Neural progenitor cell (in vitro differentiated cells): ENCODE data around the gene MCL1. TPM values are rescaled to one million over a fixed set of nuclear protein-coding genes. Genes with fewer than 3 reads are reported as not detected.

Source experiments
- DNase-seq: peaks from one replicate; pipeline ENCODE4 v3.0.0-alpha.2; 2016; ENCODE audit warnings: low spot score
- H2AFZ ChIP-seq: fragments of 200-600 bp; sonication (generic); replicated peaks from 2 replicates; pipeline ENCODE4 v1.6.1; 2016; ENCODE audit warnings: antibody characterized with exemption
- H3F3A ChIP-seq: fragments of 200-600 bp; sonication (generic); 2 replicates; pipeline ENCODE4 v1.6.1; 2016; ENCODE audit warnings: antibody characterized with exemption, low read depth
- H3K27ac ChIP-seq: fragments of 200-600 bp; sonication (generic); 2 replicates; pipeline ENCODE4 v1.5.1; 2016; ENCODE audit warnings: mild to moderate bottlenecking
- H3K27me3 ChIP-seq: fragments of 200-600 bp; sonication (generic); 2 replicates; pipeline ENCODE4 v1.6.1; 2016; ENCODE audit warnings: mild to moderate bottlenecking, moderate library complexity
- H3K36me3 ChIP-seq: fragments of 200-600 bp; sonication (generic); 2 replicates; pipeline ENCODE4 v1.5.1; 2016
- H3K4me1 ChIP-seq: fragments of 200-600 bp; sonication (generic); 2 replicates; pipeline ENCODE4 v1.6.1; 2016; ENCODE audit warnings: mixed run types
- H3K4me2 ChIP-seq: fragments of 200-600 bp; sonication (generic); 2 replicates; pipeline ENCODE4 v1.6.1; 2016
- H3K4me3 ChIP-seq: fragments of 200-600 bp; sonication (generic); 2 replicates; pipeline ENCODE4 v1.5.1; 2016
- H3K79me2 ChIP-seq: fragments of 200-600 bp; sonication (generic); 2 replicates; pipeline ENCODE4 v1.6.1; 2016; ENCODE audit warnings: low read depth
- H3K9ac ChIP-seq: fragments of 200-600 bp; sonication (generic); 2 replicates; pipeline ENCODE4 v1.6.1; 2016
- H3K9me3 ChIP-seq: fragments of 200-600 bp; sonication (generic); 2 replicates; pipeline ENCODE4 v1.5.1; 2016; ENCODE audit warnings: low read depth
- H4K20me1 ChIP-seq: fragments of 200-600 bp; sonication (generic); 2 replicates; pipeline ENCODE4 v1.6.1; 2016; ENCODE audit warnings: low read depth
- H3K27ac Mint-ChIP-seq: 3 replicates; pipeline ENCODE4 v1.8.0; 2021; ENCODE audit warnings: mixed read lengths
- H3K27me3 Mint-ChIP-seq: 2 replicates; pipeline ENCODE4 v1.8.0; 2022; ENCODE audit warnings: low read depth, mild to moderate bottlenecking, inconsistent platforms, moderate library complexity, mixed read lengths; ENCODE audit not compliant: insufficient read depth
- H3K36me3 Mint-ChIP-seq: 3 replicates; pipeline ENCODE4 v1.8.0; 2021; ENCODE audit warnings: mixed read lengths
- H3K4me1 Mint-ChIP-seq: 3 replicates; pipeline ENCODE4 v1.8.0; 2021; ENCODE audit warnings: mixed read lengths
- H3K4me3 Mint-ChIP-seq: 3 replicates; pipeline ENCODE4 v1.8.0; 2021; ENCODE audit warnings: mild to moderate bottlenecking, moderate library complexity, mixed read lengths
- H3K9me3 Mint-ChIP-seq: 3 replicates; pipeline ENCODE4 v1.8.0; 2020; ENCODE audit warnings: mixed read lengths
- CTCF ChIP-seq: fragments of 200-600 bp; sonication (generic); IDR thresholded peaks from 2 replicates; pipeline ENCODE4 v1.5.1; 2017; ENCODE audit warnings: antibody characterized with exemption, mild to moderate bottlenecking
- EZH2 ChIP-seq: fragments of 200-600 bp; sonication (generic); IDR thresholded peaks from 2 replicates; pipeline ENCODE4 v1.6.1; 2017; ENCODE audit warnings: antibody characterized with exemption, mild to moderate bottlenecking, moderate library complexity
- EZH2phosphoT487 ChIP-seq: fragments of 200-600 bp; sonication (generic); IDR thresholded peaks from 2 replicates; pipeline ENCODE4 v1.6.1; 2017; ENCODE audit warnings: antibody characterized with exemption
- total RNA-seq: library from RNA; depleted of rRNA; stranded (reverse); fragments of >200 nt; gene quantifications from 2 replicates; pipeline ENCODE4 v1.2.3, GENCODE V29; 2015; ENCODE audit warnings: low replicate concordance

Gene MCL1
- total RNA-seq, 1 donor from 2014 or later, result 232 TPM

GRCh38 chr1:150549496-150550221, 29.8 kb downstream of the MCL1 start:
- H3F3A ChIP-seq, result peaks cover 33% of the 10 kb centered on the region
- Mint-ChIP-seq H3K27ac (no peak overlapping the region), H3K9me3 (no peaks in the 10 kb centered on the region), H3K4me1 (peaks cover 24% of the 10 kb centered on the region), H3K36me3 (no peaks in the 10 kb centered on the region), H3K27me3 (peaks cover 23% of the 10 kb centered on the region), H3K4me3 (peak overlapping the region; percentile 87)
- H3K9ac ChIP-seq, result no peak overlapping the region
- peak overlapping the region; percentile 65 for H3K4me3 ChIP-seq
- no peaks in the 10 kb centered on the region for H3K36me3 ChIP-seq
- no peak overlapping the region for H3K27ac ChIP-seq
- TF ChIP-seq EZH2 (no peak), CTCF (no peak), EZH2phosphoT487 (peak; percentile 36)
- H3K79me2 ChIP-seq, result no peaks in the 10 kb centered on the region
- H3K4me1 ChIP-seq, result peaks cover 13% of the 10 kb centered on the region
- H2AFZ ChIP-seq, result no peak overlapping the region
- peaks cover 48% of the 10 kb centered on the region for H3K27me3 ChIP-seq
- no peaks in the 10 kb centered on the region for H3K9me3 ChIP-seq
- H3K4me2 ChIP-seq, result peak overlapping the region; percentile 85
- H4K20me1 ChIP-seq, result peaks cover 18% of the 10 kb centered on the region
- DNase-seq, result peak; percentile 75

- H3K4me3 ChIP-seq, result peak within 1 kb of the TSS; percentile 65
- H3K27me3 Mint-ChIP-seq, result peaks cover 23% of the 10 kb centered on the region
- H3F3A ChIP-seq, result peaks cover 33% of the 10 kb centered on the region
- H3K4me1 ChIP-seq, result peaks cover 17% of the 10 kb centered on the region
- H4K20me1 ChIP-seq, result peaks cover 18% of the 10 kb centered on the region
- H3K4me3 Mint-ChIP-seq, result peak within 1 kb of the TSS; percentile 87
- H3K9me3 ChIP-seq, result no peaks in the 10 kb centered on the region
- H3K4me2 ChIP-seq, result peak within 1 kb of the TSS; percentile 85
- H3K27me3 ChIP-seq, result peaks cover 48% of the 10 kb centered on the region
- H3K36me3 ChIP-seq, result no peaks in the 10 kb centered on the region
- peak; percentile 45 for TF ChIP-seq EZH2phosphoT487
- TF ChIP-seq CTCF, result peak; percentile 33
- peak; percentile 56 for TF ChIP-seq EZH2
- H3K9me3 Mint-ChIP-seq, result no peaks in the 10 kb centered on the region
- H3K79me2 ChIP-seq, result no peaks in the 10 kb centered on the region
- peak within 1 kb of the TSS; percentile 92 for H2AFZ ChIP-seq
- H3K4me1 Mint-ChIP-seq, result peaks cover 25% of the 10 kb centered on the region
- no peak within 1 kb of the TSS for H3K27ac Mint-ChIP-seq
- H3K36me3 Mint-ChIP-seq, result no peaks in the 10 kb centered on the region
- H3K27ac ChIP-seq, result no peak within 1 kb of the TSS
- H3K9ac ChIP-seq, result no peak within 1 kb of the TSS
- peak; percentile 89 for DNase-seq
Observed at GRCh38 chr1:150548632-150549495, 30.5 kb downstream of the MCL1 start, which contains the start of gene ADAMTSL4. TSS of gene ADAMTSL4 (plus strand) at chr1:150549408. CDS start at chr1:150552289, 2,881 bp downstream.

GRCh38 chr1:150548324-150548631, 31.1 kb downstream of the MCL1 start:
- Histone ChIP-seq H3K9me3 (no peaks in the 10 kb centered on the region), H3K4me3 (peak overlapping the region; percentile 65), H4K20me1 (peaks cover 18% of the 10 kb centered on the region), H3K4me1 (peaks cover 18% of the 10 kb centered on the region), H3K27me3 (peaks cover 48% of the 10 kb centered on the region), H3K9ac (no peak overlapping the region), H3K79me2 (no peaks in the 10 kb centered on the region), H3F3A (peaks cover 33% of the 10 kb centered on the region), H3K4me2 (peak overlapping the region; percentile 85), H2AFZ (peak overlapping the region; percentile 92), H3K36me3 (no peaks in the 10 kb centered on the region), H3K27ac (no peak overlapping the region)
- H3K27me3 Mint-ChIP-seq, result peaks cover 22% of the 10 kb centered on the region
- no peaks in the 10 kb centered on the region for H3K9me3 Mint-ChIP-seq
- no peak overlapping the region for H3K27ac Mint-ChIP-seq
- TF ChIP-seq CTCF (no peak), EZH2 (no peak), EZH2phosphoT487 (no peak)
- no peak for DNase-seq
- H3K4me3 Mint-ChIP-seq, result peak overlapping the region; percentile 85
- H3K36me3 Mint-ChIP-seq, result no peaks in the 10 kb centered on the region
- peaks cover 30% of the 10 kb centered on the region for H3K4me1 Mint-ChIP-seq
